Immature natural killer cell (primary cell): ENCODE data around the gene DNAAF3. TPM values are rescaled to one million over a fixed set of nuclear protein-coding genes. Genes with fewer than 3 reads are reported as not detected.
"Not testable (repeated sequence)": the region's sequence is repeated elsewhere in the genome, so short reads cannot be mapped to it uniquely, and the experiment has no call there.

Source experiments
- DNase-seq, 3 donors: peaks; one replicate each; pipeline ENCODE4 v3.0.0; 2022; ENCODE audit warnings: mixed read lengths in 1 of 3
- H3K27ac Mint-ChIP-seq, 6 donors: one replicate each; pipeline ENCODE4 v1.8.0; 2020; ENCODE audit warnings: mixed read lengths in 6 of 6, mild to moderate bottlenecking in 5 of 6, inconsistent platforms in 4 of 6, moderate library complexity in 3 of 6
- H3K27me3 Mint-ChIP-seq, 3 donors: one replicate each; pipeline ENCODE4 v1.8.0; 2020 to 2021; ENCODE audit warnings: low read depth in 3 of 3, mild to moderate bottlenecking in 3 of 3, mixed read lengths in 3 of 3, moderate library complexity in 3 of 3, inconsistent platforms in 1 of 3
- H3K36me3 Mint-ChIP-seq, 3 donors: one replicate each; pipeline ENCODE4 v1.8.0; 2020; ENCODE audit warnings: mixed read lengths in 3 of 3, inconsistent platforms in 2 of 3, mild to moderate bottlenecking in 2 of 3
- H3K4me1 Mint-ChIP-seq, 2 donors: one replicate each; pipeline ENCODE4 v1.8.0; 2020; ENCODE audit warnings: inconsistent platforms in 2 of 2, mild to moderate bottlenecking in 2 of 2, mixed read lengths in 2 of 2, moderate library complexity in 1 of 2
- H3K4me3 Mint-ChIP-seq, 5 donors: one replicate each; pipeline ENCODE4 v1.8.0; 2020; ENCODE audit warnings: mild to moderate bottlenecking in 5 of 5, mixed read lengths in 5 of 5, inconsistent platforms in 3 of 5, moderate library complexity in 3 of 5
- H3K9me3 Mint-ChIP-seq, 6 donors: one replicate each; pipeline ENCODE4 v1.8.0; 2020; ENCODE audit warnings: mild to moderate bottlenecking in 6 of 6, mixed read lengths in 6 of 6, inconsistent platforms in 4 of 6, moderate library complexity in 3 of 6
- polyA plus RNA-seq, 3 donors: library from polyadenylated mRNA; unstranded; fragments of 300-500 nt; fragmentation: Illumina TruSeq; gene quantifications; one replicate each; pipeline ENCODE4 v1.2.3, GENCODE V29; 2021

DNAAF3 gene
- polyA plus RNA-seq, 3 donors from 2014 or later = not detected

DNA sequence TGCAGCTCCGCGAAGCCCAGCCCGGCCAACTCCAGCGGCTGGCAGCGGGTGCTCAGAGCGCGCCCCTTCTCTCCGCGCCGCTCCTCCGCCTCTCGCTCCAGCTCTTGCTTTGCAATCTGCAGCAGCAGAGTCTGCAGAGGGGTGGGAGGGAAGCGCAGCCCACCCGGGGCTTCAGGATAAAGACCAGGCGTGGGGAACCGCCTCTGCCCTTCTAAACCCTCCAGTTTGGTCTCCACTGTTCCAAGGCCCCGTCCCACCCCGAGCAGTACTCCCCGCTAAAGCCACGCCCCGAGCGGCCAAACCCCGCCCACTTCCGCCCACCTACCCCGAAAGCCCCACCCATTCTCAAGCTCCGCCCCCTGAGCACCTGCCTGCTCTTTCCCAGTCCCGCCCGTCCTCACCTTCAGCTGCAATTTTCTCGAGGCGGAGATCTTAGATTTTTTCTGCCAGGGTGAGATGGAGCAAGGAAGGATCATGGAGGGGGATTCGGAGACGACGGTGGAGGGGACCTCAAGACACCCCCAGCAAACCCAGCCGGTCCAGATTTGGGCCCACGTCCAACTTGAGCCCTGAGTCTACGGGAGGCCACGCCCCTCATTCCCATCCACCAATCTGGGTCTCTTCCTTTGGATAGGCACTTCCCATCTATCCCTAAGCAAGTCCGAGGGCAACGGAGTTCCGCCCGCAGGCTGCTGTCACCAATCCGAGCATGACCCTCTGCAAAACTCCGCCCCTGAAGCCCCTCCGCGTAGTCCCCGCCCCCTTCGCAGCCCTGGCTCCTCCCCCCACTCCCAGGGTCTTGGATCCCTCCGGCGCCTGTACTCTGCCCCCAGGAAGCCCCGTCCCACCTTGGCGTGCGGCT is 10.0 kb downstream of the DNAAF3 start:
- DNase-seq = peak in 1 of 3 donors; percentile 26
- peak overlapping the region; percentile 26 to 47 (median 32) for H3K4me3 Mint-ChIP-seq

DNA sequence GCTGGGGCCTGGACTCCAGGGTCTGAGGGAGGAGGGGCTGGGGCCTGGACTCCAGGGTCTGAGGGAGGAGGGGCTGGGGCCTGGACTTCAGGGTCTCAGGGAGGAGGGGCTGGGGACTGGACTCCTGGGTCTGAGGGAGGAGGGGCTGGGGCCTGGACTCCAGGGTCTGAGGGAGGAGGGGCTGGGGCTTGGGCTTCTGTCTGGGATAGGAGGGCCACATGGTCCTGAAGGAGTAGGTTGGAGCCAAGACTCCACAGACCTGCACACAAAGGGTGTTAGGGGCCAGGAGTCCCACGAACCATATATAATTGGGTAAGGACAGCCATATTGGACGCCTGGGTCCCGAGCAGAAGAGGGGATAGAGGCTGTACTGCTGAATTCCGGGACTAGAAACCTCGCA is 10.6 kb downstream of the DNAAF3 start:
- H3K4me1 Mint-ChIP-seq = peaks cover 28 to 29% of the 10 kb centered on the region in 2 donors
- H3K27ac Mint-ChIP-seq, H3K9me3 Mint-ChIP-seq, H3K4me3 Mint-ChIP-seq, DNase-seq, H3K36me3 Mint-ChIP-seq: not testable (repeated sequence)
- H3K27me3 Mint-ChIP-seq = peaks cover 6 to 14% (median 7%) of the 10 kb centered on the region in 3 donors

More for the DNA sequence above, 10.0 kb downstream of the DNAAF3 start:
- Mint-ChIP-seq H3K36me3 (no peaks in the 10 kb centered on the region), H3K27me3 (peaks cover 6 to 14% (median 7%) of the 10 kb centered on the region in 3 donors), H3K4me1 (peaks cover 27 to 29% of the 10 kb centered on the region in 2 donors), H3K9me3 (peaks cover 0 to 7% (median 0%) of the 10 kb centered on the region in 6 donors), H3K27ac (no peak overlapping the region)

DNA sequence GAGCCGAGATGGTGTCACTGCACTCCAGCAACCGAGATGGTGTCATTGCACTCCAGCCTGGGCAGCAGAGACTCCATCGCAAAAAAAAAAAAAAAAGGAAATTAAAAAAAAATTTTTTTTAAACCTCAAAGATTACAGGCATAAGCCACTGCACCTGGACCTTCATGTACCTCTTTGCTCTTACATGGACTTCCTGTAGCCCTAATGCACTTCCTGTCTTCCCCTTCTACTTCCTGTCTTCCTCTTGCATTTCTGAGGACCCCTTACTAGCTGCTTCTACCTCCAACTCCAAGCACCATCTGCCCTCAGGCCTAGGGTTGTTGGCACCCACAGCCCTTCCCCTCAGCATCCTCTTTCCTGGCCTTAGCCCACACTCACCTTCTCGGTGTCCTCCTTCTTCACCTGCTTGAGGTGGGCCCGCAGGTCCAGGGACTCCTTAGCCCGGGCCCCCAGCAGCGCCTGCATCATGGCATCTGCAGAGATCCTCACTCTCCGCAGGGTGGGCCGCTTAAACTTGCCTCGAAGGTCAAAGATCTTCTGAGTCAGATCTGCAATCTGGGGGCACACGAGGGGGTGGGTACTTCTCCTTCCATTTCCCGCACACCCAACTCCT is 12.7 kb downstream of the DNAAF3 start:
- DNase-seq = no peak
- Mint-ChIP-seq H3K27ac (no peak overlapping the region), H3K27me3 (peaks cover 5 to 19% (median 7%) of the 10 kb centered on the region in 3 donors), H3K36me3 (no peaks in the 10 kb centered on the region), H3K9me3 (peaks cover 0 to 7% (median 0%) of the 10 kb centered on the region in 6 donors), H3K4me1 (peaks cover 25 to 28% of the 10 kb centered on the region in 2 donors), H3K4me3 (no peak overlapping the region)

DNA sequence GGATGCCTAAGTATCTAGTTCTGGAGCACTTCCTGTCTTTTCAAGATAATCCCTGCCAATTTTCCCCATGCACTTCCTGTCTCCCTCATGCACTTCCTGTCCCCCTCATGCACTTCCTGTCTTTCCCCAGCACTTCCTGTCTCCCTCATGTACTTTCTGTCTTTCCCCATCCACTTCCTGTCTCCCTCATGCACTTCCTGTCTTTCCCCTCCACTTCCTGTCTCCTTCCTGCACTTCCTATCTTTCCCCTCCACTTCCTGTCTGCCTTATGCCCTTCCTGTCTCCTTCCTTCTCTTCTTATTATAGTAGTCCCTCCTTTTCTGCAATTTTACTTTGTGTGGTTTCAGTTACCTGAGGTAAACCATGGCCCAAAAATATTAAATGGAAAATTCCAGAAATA is 14.4 kb downstream of the DNAAF3 start:
- DNase-seq = no peak
- peak overlapping the region in 1 of 5 donors; percentile 8 for H3K4me3 Mint-ChIP-seq
- peak overlapping the region in 5 of 6 donors; percentile 26 to 83 (median 77) for H3K27ac Mint-ChIP-seq
- peaks cover 0 to 7% (median 0%) of the 10 kb centered on the region in 6 donors for H3K9me3 Mint-ChIP-seq
- peaks cover 7 to 21% (median 14%) of the 10 kb centered on the region in 3 donors for H3K27me3 Mint-ChIP-seq
- H3K36me3 Mint-ChIP-seq = no peaks in the 10 kb centered on the region
- peaks cover 24 to 28% of the 10 kb centered on the region in 2 donors for H3K4me1 Mint-ChIP-seq

DNA sequence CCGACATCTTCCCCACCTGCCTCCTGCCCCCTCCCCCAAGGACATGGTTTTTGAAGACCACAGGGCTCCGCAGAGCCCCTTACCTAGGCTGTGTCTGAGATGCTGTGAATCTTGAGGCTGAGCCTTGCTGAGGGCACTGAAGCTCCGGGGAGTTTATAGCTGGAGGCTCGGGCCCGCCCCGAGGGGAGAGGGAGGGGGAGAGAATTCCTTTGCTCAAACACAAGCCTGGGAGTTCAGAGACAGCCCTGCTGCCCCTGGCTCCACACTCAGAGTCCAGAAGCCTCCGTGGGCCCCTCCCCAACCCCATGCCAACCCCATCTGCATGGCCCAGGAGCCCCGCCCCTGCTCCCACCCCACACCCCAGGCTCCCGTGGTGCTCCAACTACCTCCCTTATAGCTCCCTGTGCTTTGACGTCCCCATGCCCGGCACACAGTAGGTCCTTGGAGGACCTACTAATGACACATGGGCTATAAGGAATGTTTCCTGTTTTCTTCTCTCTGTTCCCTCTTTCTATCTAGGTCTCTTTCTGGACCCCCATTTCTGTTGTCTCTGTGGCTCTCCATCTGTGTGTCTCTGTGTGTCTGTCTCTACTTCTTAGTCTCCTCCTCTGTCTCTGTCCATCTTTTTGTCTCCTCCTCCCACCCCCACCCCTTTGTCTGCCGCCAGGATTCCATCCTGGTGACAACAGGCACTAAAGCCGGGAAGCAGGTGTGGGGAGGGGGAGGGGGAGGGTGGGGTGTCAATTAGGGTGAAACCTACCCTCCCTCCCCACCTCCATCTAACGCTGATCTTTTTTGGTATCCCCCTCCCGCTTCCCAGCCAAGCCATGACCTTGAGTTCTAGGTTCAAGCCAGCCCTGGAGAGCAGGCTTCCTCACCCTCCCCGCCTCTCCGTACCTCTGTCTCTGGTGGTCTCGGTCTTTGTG is 17.1 kb downstream of the DNAAF3 start, which contains the start of gene TNNT1:
Gene TNNT1, minus strand, starts transcription at position 129 of the 926 bp plus-strand sequence. CDS start 2,049 bp downstream, outside the sequence.
- H3K4me3 Mint-ChIP-seq = no peak within 1 kb of the TSS
- no peak for DNase-seq
- H3K9me3 Mint-ChIP-seq = peaks cover 0 to 7% (median 0%) of the 10 kb centered on the region in 6 donors
- peaks cover 0 to 4% (median 0%) of the 10 kb centered on the region in 3 donors for H3K36me3 Mint-ChIP-seq
- H3K27ac Mint-ChIP-seq = no peak within 1 kb of the TSS
- peaks cover 8 to 31% (median 21%) of the 10 kb centered on the region in 3 donors for H3K27me3 Mint-ChIP-seq
- H3K4me1 Mint-ChIP-seq = peaks cover 17 to 18% of the 10 kb centered on the region in 2 donors

DNA sequence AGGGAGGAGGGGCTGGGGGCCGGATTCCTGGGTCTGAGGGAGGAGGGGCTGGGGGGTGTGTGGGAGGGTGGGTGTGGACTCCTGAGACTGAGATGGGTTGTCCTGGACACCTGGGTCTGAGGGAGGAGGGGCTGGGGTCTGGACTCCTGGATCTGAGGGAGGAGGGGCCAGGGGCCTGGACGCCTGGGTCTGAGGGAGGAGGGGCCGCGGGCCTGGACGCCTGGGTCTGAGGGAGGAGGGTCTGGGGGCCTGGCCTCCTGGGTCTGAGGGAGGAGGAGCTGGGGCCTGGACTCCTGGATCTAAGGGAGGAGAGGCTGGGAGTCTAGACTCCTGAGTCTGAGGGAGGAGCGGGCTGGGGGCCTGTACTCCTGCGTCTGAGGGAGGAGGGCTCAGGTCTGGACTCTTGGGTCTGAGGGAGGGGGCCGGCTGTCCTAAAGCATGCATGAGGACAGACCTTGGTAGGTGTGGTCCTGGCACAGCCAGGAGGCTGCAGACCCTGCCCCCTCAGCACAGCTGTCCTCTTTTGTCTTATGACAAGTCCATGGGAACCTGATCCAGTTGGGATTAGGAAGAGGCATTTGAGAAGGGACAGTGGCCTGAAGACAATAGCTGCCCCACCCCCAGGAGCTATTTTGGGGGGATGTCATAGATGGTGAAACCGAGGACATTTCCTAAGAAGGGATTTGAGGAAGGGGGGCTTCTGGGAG is 18.7 kb downstream of the DNAAF3 start:
- Mint-ChIP-seq H3K36me3 (peaks cover 0 to 4% (median 0%) of the 10 kb centered on the region in 3 donors), H3K4me3 (no peak overlapping the region), H3K27me3 (peaks cover 13 to 34% (median 25%) of the 10 kb centered on the region in 3 donors), H3K4me1 (peaks cover 7 to 11% of the 10 kb centered on the region in 2 donors), H3K9me3 (peaks cover 0 to 7% (median 0%) of the 10 kb centered on the region in 6 donors), H3K27ac (no peak overlapping the region)
- DNase-seq = no peak

DNA sequence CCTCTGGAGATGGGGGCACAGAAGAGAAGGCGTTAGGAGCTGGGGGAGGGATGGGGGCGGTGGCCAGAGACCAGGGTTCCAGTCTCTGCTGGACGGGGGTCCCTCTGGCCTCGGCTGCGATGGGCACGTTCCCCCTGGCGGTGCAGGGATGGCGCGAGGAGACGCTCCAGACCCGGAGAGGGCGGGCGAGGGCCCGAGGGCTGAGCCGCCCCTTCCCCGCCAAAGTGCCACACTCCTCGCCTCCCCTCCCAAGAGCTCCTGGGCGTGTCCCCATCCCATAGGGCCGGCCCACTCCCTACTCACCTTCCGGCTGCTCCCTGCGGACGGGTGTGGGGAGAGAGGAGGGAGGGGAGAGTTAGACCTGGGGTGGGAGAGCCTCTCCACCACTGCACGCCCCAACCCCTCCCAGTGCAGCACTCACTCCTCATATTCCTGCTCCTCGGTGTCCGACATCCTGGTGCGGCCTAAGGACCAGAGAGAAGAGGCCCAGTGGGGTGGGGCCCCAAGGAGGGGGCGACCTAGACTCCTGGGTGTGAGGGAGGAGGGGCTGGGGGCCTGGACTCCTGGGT is 19.6 kb downstream of the DNAAF3 start:
- peaks cover 13 to 36% (median 30%) of the 10 kb centered on the region in 3 donors for H3K27me3 Mint-ChIP-seq
- no peak overlapping the region for H3K27ac Mint-ChIP-seq
- peaks cover 0 to 2% (median 0%) of the 10 kb centered on the region in 6 donors for H3K9me3 Mint-ChIP-seq
- DNase-seq = no peak
- H3K4me1 Mint-ChIP-seq = peaks cover 1 to 5% of the 10 kb centered on the region in 2 donors
- peaks cover 0 to 4% (median 0%) of the 10 kb centered on the region in 3 donors for H3K36me3 Mint-ChIP-seq
- H3K4me3 Mint-ChIP-seq = no peak overlapping the region

DNA sequence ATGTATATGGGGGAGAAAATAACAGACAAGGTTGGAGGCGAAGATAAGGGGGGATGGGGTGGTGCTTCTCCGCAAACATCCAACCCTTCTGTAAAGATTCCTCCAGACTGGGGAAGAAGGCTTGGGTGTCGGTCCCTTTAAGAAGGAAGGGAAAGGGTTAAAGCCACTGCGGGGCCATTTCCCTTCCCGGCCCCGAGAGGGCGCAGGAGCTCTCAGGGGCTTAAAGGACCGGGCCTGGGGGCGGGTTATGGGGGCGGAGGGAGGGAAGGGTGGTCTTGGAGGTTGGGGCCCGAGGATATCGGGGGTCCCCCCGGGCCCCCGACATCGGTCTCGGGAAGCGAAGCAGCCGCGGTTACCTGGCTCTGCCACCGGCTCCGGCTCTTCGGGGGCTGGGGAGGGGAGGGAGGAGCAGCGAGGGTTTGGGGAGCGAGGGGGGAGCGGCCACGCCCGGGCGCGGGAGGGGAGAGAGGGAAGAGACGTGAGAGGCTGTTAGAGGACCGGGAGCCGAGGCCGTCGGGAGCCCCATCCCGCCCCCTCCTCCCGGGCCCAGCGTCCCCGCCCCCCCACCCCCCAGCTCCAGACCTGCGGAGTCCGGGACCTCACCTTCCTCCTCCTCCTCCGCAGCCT is 20.2 kb downstream of the DNAAF3 start:
- H3K36me3 Mint-ChIP-seq = peaks cover 0 to 4% (median 0%) of the 10 kb centered on the region in 3 donors
- DNase-seq = no peak
- H3K9me3 Mint-ChIP-seq = no peaks in the 10 kb centered on the region
- H3K27ac Mint-ChIP-seq = no peak overlapping the region
- peaks cover 14 to 36% (median 36%) of the 10 kb centered on the region in 3 donors for H3K27me3 Mint-ChIP-seq
- H3K4me1 Mint-ChIP-seq = peaks cover 0 to under 1% of the 10 kb centered on the region in 2 donors
- no peak overlapping the region for H3K4me3 Mint-ChIP-seq

DNA sequence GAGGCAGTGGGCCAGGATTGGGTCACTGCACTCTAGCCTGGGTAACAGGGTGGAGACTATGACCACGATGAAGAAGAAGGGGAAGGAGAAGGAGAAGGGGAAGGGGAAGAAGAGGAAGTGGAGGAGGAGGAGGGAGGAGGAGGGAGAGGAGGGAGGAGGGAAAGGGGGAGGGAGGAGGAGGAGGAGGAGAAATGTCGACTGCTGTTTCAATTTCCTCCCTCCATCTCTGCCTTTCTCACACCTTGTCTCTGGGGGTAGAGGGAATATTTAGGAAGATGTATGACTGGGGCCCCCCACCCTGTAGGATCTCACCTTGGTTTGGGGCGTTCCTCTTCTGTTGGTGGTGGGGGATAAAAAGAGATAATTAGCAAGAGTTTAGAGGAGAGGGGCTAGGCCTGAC is 21.2 kb downstream of the DNAAF3 start:
- no peak for DNase-seq
- Mint-ChIP-seq H3K4me1 (peaks cover 0 to 2% of the 10 kb centered on the region in 2 donors), H3K4me3 (no peak overlapping the region), H3K9me3 (no peaks in the 10 kb centered on the region), H3K36me3 (peaks cover 0 to 4% (median 0%) of the 10 kb centered on the region in 3 donors), H3K27me3 (peaks cover 19 to 37% (median 36%) of the 10 kb centered on the region in 3 donors), H3K27ac (no peak overlapping the region)

DNA sequence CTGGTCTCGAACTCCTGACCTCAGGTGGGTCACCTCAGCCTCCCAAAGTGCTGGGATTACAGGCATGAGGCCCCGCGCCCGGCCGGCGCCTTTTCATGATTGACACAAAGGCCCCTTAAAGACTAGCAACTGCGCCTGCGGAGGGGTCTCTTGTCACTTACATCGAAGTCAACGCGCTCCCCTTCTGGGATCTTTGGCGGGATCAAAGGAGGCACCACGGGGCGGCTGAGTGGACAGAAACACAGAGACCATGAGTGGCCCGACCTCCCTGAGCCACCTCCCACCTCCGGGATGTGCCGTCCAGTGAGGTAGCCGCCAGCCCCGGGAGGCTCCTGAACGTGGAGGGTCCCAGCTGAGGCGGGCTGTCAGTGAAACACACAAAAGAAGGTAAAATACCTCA is 24.7 kb downstream of the DNAAF3 start:
- peaks cover 0 to 2% of the 10 kb centered on the region in 2 donors for H3K4me1 Mint-ChIP-seq
- H3K27ac Mint-ChIP-seq = no peak overlapping the region
- peaks cover 20 to 31% (median 30%) of the 10 kb centered on the region in 3 donors for H3K27me3 Mint-ChIP-seq
- H3K4me3 Mint-ChIP-seq = no peak overlapping the region
- DNase-seq = no peak
- H3K36me3 Mint-ChIP-seq = peaks cover 0 to 4% (median 0%) of the 10 kb centered on the region in 3 donors
- H3K9me3 Mint-ChIP-seq = peaks cover 0 to 1% (median 0%) of the 10 kb centered on the region in 6 donors

DNA sequence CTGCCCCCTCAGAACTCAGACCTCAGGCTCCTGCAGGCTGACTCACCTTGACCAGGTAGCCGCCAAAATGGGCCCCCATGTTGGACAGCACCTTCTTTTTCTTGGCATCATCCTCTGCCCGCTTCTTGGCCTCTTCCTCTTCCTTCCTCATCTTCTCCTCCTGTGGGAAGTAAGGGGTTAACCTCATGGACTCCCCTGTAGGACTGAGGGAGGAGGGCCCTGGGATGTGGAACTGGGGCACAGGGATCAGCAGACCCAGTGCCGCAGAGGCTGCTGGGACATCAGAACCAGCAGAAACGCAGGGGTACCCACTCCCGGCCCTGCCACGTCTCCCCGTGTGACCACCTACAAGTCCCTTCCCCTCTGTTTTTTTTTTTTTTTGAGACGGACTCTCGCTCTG is 28.5 kb downstream of the DNAAF3 start:
- Mint-ChIP-seq H3K27ac (no peak overlapping the region), H3K4me1 (peaks cover 0 to 2% of the 10 kb centered on the region in 2 donors), H3K9me3 (peaks cover 0 to 1% (median 0%) of the 10 kb centered on the region in 6 donors), H3K36me3 (no peaks in the 10 kb centered on the region), H3K4me3 (no peak overlapping the region), H3K27me3 (peaks cover 13 to 24% (median 22%) of the 10 kb centered on the region in 3 donors)
- DNase-seq = no peak
